IMR-90 (cell line): ENCODE results near the gene USP9Y.

Experiments
- BHLHE40 ChIP-seq: fragments of 150-350 bp; IDR thresholded peaks from 2 replicates; pipeline ENCODE4 v1.6.1; 2016; ENCODE audit warnings: mild to moderate bottlenecking, low read depth, low read length
- CTCF ChIP-seq: conservative IDR thresholded peaks from 2 replicates; pipeline ENCODE4 v1.5.1; 2012; ENCODE audit warnings: mild to moderate bottlenecking, low read depth, low read length, improper control_type of control experiment
- POLR2A ChIP-seq: IDR thresholded peaks from 2 replicates; pipeline ENCODE4 v1.6.1; 2012; ENCODE audit warnings: mild to moderate bottlenecking, low read depth, low read length
- RCOR1 ChIP-seq: IDR thresholded peaks from 2 replicates; pipeline ENCODE4 v1.6.1; 2012; ENCODE audit warnings: mild to moderate bottlenecking, low read length, improper control_type of control experiment; ENCODE audit not compliant: insufficient replicate concordance
- RFX5 ChIP-seq: IDR thresholded peaks from 2 replicates; pipeline ENCODE4 v1.8.0; 2012; ENCODE audit warnings: low read depth, mild to moderate bottlenecking, low read length, moderate library complexity
- SMC3 ChIP-seq: fragments of 150-350 bp; IDR thresholded peaks from 2 replicates; pipeline ENCODE4 v1.6.1; 2016; ENCODE audit warnings: low read depth, mild to moderate bottlenecking, antibody characterized with exemption, low read length, moderate library complexity
- TF ChIP-seq, protein P1 (sequence below): fragments of 150-350 bp; IDR thresholded peaks from 2 replicates; pipeline ENCODE4 v1.6.1; 2017; ENCODE audit warnings: mild to moderate bottlenecking, antibody characterized with exemption, low read length, low read depth

GRCh38 chrY:12784521-12784920 is 83.5 kb downstream of the USP9Y start:
- TF ChIP-seq CTCF (no peak), POLR2A (no peak), RFX5 (no peak), SMC3 (no peak), RCOR1 (no peak), BHLHE40 (no peak)
- TF ChIP-seq, protein P1, sequence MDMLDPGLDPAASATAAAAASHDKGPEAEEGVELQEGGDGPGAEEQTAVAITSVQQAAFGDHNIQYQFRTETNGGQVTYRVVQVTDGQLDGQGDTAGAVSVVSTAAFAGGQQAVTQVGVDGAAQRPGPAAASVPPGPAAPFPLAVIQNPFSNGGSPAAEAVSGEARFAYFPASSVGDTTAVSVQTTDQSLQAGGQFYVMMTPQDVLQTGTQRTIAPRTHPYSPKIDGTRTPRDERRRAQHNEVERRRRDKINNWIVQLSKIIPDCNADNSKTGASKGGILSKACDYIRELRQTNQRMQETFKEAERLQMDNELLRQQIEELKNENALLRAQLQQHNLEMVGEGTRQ: no peak
